Activated CD4-positive, CD25-positive, alpha-beta regulatory T cell treated with anti-CD3 and anti-CD28 coated beads, Interleukin-2, amount 50 U/mL, for 24 hours (primary cell): ENCODE data around the gene EN2.
A peak's percentile ranks its signal among the peaks of the same experiment; 100 is the strongest.

Experiments
- ATAC-seq, 2 donors: fragments of 150-1000 bp; cut with Tn5 transposase; one replicate each; pipeline ENCODE4 v1.10.0; 2021; ENCODE audit warnings: mild to moderate bottlenecking in 1 of 2, moderate library complexity in 1 of 2

The EN2 gene

DNA sequence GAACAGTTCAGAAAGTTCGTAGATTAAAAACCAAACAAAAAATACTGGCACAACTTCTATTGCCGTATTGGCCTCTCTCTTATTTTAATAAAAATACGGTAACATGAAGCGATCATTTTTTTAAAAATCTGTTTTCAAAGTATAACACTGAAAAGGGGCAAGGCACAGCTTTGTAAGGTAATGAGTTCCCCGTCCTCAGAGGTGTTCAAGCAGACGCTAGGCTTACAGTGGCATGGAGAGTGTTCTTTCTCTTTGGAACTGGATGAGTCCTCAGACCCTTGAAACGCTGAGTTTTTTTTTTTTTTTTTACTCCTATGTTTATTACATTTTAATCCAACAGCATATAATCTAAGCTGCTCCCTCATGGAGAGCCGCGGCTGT is 7.8 kb downstream of the EN2 start:
- no peak for ATAC-seq

DNA sequence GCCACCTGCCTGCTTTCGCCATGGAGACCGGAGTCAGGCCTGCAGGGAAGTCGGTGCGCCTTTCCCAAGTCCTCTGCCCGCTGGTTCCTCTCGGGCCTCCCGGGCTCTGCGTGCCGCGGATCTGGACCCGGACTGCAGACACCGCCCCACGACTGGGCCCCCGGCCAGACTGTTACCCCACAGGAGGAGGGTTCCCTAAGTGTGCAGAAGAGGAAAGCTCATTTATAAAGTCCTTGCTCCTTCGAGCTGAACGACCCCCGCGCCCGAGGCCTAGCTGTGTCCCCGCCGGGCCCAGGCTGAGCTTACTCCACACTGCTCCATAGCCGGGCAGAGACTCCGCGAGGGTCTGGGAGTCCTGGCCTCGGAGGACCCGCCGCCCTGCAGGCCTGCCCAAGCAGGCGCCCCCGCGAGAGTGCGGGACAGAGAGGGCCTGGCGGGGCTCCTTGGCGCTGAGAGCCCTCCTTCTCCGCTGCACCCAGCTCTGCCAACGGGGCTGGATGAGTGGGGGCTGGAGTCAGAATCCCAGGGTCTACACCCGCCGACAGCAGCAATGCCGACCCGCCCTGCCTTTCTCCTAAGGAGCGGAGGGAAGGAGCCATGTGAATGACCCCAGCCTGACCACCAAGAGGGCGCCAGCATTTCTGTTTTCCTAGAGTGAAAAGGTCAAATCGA is 8.3 kb downstream of the EN2 start:
- ATAC-seq = no peak

DNA sequence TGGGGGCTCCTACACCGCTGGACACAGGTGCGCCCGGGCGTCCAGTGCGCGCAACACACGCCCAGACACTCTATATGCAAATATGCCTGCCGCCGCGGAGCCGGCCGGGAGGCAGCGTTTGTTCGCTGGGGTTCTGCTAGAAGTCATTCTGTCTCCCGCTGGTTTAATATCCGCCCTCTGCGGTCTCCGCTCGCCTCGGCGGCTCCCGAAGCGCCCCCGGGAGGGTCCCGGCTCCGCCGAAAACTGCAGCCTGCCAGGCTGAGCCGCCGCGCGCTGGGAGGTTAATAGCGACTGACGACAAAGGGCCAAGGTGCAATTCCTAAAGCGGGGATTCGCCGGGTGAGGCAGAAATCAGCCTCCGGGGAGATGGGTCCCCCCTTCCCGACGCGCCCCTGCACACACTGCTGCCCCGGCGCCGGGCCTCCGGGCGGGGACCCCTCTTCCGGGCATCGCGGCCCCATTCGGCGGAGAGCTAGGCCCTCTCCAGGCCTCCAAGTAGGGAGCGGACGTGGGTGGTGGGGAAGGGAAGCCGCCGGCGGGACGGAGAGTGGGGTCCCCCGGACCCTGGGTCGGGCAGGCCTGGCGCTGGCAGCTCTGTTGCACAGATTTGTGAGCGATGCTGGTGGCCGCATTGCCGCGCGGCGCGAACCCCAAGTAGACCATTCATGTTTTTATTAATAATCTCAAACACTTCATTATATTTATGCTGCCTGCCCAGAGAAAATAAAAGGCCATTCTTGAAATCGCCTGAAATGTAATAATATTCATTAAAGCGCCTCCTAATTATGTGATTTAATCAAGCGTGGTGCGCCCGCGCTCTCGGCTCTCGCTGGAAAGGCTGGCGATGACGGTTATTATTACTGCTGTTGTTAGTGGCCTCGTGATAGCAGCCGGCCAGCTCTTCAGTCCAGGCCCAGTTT is 9.1 kb downstream of the EN2 start:
- ATAC-seq = no peak

DNA sequence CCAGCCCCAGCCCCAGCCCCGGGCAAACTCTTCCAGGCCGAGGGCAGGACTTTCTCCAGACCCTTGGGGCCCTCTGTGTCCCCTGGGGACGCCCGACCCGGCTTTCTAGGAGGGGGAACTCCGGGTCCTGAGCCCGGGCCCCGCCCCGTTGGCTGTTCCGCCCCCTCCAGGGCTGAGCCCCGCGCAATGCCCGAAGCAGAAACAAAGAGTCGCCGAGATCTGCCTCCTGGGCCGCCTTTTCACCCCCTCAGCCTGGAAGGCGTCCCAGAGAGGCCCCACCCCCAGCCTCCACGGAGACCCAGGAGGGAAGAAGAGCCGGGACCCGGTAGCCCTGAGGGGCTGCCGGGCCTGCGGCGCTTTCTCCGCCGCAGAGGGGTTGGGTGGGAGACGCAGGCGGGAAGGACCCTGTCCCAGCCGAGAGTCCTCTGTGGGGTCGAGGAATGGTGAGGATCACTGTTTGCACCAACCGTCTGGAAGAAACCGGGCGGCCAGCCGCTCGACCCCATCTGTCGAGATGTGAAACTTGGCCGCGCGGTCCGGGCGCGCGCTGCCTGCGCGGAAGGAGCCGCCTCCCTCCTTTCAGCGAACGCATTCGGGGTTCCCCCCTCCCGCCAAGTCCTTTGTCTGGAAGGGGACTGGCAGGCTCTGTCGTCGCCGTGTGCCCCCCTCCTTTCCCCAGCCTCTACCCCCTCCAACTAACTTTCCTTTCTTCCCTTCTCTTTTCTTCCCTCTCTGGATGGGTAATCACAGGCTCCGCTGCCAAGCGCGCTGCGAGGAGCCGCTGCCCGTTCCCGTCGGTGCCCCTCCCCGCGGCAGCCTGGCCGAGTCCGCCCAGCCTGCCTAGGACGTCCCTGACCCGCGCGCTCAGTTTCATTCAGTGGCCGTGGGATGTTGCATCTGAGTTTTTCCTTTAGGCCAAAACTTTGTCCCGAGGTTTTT is 10.2 kb downstream of the EN2 start:
- ATAC-seq = no peak

DNA sequence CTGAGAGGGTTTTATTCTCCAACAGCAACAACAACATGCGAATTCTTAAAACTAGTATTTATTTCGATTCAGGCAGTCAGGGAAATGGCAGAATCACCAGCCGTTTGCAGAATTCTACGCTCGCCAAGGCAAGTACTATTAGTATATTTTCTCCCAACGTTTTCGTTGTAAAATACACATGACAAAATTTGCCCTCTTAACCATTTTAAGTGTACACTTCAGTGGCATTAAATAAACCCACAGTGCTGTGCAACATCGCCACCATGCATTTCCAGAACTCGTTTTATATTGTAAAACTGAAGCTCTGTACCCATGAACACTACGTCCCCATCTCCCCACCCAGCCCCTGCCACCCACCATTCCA is 10.8 kb downstream of the EN2 start:
- ATAC-seq = no peak

DNA sequence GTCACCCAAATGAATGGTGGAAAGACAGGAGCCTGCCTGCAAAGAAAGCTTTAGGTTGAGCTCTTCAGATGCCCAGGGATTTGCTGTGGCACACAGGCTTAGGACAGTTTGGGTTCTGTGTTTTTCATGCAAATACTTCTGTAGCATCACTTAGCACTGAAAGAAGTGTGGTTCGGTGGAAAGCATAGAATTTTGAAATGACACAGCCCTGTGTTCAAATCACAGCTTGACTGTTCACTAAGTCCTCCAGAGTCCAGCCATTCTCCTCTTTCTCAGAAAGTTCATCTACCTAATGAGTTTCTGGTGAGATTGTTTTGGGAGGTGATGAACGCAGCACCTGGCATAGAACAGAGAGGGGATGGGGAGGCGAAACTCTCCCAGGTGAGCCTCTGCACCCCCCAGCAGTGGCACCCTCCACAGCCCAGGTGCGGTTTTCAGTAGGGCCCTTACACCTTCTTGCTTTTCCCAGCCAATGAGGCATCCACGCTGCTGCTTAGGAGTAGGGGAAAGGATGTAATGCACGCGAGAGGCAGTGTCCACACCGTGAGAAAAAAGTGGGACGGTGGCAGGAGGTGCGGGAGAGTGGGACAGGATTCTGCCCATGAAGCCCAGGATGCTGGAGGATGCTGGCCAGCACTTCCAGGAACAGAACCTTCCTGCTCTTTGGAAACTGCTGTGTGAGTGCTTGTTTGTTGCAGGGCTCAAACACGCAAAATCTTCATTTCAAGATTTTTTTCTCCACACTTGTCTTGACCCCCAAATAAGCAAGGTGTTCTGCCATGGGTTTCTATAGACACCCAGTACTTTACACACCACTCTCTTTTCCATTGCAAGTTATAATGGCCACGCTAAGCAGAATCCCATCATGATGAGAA is 11.6 kb downstream of the EN2 start:
- ATAC-seq = no peak

DNA sequence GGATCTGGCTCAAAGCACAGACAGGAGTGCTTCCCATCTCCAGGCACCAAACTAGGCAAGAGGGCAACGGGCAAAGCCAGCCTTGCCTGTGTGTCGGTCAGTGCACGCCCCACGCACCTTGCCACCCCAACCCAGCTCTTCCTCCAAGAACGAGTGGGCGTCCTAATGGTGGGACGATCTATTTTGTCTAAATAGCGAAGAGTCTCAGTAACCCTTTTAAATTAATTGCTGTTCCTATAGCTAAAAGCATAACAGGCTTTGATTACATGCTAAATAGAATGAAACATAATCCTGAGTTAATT is 12.2 kb downstream of the EN2 start:
- ATAC-seq = no peak

DNA sequence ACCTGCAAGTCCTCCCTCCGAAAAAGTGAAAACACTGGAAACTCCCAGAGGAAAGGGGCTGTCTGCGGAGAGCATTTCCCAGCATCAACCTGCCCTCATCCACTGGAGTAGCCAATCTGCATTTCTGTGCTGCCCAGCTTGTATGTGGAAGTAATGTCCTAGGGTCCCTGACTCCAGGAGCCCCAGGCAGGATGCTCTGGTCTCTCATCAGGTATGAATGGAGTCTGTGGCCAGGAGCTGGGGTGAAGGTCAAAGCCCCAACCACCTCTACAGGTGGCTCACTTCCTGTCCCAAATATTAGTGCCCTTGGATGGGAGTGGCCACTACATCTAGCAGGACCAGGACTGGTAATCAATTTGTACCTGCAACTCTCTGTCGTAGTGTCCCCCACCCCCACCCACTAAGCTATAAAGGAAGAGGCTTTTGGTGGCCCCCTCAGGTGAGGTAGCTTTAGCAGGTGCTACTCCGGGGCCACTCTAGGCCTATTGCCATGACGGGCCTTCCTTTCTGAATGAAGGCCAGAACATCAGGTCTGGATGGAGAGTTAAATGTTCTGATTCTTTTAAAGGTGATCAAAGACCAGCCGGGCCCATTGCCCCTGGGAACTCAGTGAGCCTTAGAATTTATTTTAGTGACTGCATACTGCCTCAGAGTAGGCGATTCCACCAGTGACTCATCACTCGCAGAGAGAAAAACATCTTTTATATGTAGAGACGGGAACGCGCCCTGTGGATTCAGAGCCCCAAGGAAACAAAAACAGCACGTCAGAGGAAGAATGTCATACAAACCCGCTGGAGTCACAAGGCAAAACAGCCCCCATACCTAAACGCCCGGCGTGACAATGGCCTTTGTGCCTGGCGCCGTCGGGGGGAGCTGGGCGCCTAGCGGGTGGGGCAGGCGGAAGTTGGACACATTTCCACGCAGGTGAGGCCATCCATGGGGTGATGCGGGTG is 13.0 kb downstream of the EN2 start:
- ATAC-seq = no peak

DNA sequence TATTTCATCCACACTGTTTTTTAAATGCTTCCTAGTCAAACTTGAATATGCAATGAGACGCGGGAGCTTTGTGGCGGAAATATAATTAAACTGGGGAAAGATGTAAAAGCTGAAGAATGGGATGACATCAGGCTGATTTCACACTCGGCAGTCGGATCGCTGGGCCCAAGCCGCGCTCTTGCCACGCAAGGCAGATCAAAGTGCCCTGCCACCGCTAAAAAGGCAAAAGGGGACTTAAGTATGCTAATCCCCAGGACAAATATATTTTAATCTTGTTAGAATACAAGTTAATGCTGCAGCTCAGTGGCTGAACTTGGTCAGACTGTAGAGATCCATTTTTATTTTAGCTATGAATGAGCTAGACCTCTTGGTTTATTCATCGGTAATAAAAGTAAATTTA is 13.8 kb downstream of the EN2 start:
- ATAC-seq = no peak

DNA sequence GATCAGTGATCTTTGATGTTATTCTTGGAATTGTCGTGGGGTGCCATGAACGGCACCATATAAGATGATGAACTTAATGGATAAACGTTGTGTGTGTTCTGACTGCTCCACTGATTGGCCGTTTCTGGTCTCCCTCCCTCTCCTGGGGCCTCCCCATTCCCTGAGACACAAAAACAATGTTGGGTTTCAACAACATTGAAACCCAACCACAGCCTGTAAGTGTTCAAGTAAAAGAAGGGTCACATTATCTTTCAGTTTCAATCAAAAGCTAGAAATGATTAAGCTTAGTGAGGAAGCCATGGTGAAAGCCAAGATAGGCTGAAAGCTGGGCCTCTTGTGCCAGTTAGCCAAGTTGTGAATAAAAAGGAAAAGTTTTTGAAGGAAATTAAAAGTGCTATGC is 19.5 kb downstream of the EN2 start:
- peak in 1 of 2 donors; percentile 59 for ATAC-seq

DNA sequence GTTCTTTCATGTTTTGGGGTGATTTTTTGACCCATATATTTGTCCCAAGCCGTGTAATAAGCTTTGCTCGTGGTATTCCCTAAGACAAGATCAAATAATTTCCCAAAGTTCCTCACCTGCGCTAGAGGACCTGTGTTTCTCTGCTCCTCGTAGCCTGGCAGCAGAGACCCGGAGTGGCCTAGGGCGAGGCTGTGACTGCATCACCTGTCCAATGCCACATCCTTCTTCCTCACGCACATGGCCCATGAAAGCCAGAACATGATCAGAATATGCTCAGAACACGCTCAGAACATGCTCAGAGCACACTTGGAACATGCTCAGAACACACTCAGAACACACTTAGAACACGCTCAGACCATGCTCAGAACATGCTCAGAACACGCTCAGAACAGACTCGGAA is 23.8 kb downstream of the EN2 start:
- no peak for ATAC-seq

DNA sequence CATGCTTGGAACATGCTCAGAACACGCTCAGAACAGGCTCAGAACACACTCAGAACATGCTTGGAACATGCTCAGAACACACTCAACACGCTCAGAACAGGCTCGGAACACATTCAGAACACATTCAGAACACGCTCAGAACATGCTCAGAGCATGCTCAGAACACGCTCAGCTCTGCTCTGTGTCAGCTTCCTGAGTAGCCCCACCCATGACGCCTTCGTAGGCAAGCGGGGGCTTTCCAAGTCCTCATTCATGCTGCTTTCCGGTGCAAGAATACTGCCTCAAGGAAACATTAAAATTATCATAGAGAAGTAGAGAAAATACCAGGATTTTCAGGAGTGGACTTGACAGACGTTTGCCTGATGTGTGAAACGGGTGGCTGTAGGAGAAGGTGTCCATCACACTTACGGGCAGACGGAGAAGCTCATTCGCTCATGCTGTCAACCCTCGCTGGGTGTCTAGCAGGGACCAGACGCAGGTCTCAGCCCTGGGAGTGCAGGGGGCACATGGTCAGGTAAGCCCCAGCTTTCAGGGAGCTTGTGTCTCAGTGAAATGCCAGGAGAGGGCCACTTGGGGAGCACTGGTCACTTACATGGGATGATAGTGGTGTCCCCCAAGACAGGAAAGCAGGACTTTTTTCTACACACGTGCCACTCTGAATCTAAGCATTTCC is 24.7 kb downstream of the EN2 start:
- ATAC-seq = no peak

DNA sequence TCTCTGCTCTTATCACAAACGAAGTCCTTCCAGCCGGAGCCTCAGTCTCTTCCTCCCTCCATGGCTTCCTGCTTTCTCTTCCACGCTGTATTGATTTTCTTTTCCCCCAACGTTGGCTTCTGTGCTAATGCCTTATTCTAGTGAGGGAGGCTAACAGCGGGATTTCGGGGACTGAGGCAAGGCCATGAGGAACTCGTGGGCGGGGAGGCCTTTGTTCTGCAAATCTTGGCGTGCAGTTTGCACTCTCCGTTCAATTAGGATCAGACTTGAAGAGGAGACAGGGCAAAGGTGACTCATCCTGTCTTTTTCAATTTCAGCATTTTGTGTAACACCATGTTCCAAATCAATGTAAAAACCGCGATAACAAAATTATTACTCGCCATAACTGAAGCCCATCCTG is 25.3 kb downstream of the EN2 start:
- ATAC-seq = no peak

DNA sequence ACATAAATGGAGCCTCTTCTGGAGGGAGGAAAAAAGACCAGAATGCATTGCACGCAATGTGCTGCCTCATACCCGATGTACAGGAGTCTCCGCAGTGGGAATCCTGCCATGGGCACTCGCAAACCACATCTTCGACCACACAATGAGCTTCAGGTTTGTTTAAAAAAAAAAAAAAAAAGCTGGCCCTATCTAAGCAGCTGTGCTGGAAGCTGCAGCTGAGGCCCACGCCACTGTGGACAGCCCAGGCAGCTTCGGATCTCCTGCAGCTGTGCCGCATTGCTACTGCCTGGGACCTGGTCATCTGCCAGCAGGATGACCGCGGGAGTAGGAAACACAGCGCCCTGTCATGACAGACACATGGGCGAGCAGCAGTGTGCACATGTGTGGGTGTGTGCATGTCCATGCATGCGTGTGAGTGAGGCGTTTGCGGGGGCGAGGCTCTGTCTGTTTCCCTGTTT is 26.0 kb downstream of the EN2 start:
- ATAC-seq = no peak

DNA sequence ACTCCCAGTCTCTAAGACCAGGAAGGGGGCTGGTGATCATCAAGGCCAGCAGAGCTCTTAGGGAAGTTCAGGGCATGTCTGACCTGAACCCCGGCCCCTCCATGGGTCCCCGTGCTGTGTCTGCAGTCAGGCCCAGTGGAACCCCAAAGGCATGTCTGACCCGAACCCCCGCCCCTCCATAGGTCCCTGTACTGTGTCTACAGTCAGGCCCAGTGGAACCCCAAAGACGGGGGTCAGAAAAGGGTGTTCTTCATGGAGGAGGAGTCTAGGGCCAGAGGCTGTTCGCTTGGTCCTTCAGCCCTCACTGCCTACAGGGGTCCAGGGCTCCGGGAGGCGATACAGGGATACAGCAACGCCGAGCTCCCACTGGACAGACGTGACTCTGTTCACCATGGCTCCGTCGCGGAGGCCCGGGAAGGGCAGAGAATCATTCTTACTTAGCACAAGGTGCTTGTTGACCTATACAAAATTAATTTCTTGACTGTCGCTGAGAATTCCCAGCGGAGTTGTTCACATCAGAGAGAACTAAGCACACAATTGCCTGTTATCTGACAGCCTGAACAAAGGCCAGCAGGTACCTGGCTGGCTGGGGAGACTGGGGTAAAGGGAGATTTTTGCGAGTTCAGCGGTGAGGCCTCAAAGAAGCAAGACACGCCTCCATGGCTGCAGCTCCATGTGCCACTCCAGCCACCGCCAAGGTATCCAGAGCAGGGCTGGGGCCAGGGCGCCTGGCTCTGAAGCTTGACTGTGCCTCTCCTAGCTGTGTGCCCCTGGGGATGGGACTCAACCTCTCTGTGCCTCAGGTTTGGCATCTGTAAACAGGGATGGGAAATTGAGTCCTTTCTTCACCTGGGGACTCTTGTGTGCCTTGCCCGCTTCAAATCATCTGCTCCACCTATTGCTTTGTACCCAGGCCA is 26.8 kb downstream of the EN2 start:
- no peak for ATAC-seq

DNA sequence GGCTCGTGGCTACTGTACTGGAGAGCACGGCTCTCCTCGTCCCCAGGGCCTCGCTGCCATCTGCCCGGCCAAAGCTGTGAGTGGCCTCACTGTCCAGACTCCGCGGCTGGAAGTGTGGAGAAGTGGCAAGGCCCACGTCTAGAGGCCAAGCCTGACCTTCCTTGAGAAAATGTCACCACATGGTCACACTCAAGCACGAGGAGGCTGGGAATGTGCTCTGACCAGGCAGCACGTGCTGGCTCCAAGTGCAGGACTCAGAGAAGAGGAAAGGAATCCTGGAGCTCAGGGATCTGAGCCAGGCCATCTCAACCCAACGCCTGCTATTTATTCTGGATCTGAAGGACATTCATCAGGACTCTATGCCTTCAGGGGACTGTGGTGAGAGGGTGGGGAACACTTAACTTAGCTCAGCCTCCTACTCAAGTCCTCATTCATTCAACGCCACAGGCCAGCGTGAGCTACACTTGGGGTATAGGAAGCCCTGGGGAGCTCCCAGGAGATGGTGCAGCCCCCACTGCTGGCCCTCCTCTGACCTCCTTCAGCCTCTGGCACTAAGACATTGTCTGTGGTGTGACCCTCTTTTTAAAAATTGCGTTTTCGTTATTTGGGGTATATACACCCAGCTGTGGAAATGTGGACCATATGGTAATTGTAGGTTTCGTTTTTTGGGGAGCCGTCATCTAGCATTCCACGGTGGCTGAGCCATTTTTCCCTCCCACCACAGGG is 29.0 kb downstream of the EN2 start:
- no peak for ATAC-seq

DNA sequence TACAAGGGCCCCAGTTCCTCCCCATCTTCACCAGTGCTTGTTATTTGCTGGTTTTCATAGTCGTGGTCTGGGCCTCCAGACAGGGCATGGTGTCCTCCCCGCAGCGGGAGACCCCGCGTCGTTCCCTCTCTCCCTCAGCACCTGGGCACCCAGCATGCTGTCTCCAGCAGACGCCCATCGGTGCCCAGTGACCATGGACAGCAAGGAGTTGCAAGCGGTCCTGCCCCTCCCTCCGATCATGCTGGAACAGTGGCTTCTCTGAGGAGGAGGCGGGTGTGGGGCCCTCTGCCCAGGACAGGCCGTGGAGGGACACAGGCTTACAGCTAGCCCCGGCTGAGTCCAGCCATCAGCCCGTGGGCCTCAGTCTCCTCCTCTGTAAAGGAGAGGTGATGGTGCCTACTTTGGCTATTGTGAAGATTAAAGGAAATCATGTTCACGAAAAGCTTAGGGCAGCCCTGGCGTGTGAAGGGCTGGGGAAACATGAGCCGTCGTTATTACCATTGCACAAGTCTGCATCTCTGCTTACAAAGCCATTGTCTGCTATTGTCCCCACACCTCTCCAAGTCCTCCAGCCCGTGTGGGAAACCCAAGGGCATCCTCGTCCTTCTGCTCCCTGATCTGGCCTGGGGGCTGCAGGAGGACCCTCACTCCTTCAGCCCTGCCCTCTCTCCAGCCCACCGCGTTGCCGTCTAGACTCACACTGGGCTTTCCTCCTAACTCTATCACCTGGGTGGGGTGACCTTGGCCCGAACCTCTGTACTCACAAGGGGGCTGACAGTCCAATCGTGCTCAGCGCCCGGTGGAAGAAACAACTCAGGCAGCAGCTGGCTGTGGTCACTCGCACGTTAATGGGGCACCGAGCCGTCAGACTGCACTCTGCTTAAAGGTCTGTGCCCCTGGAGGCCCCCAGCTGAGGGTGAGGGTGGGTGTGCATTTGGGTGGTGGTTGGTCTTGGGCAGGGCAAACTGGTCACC is 29.9 kb downstream of the EN2 start:
- no peak for ATAC-seq
